Mucosa of gallbladder (tissue), 1 donor: ENCODE data around the gene UGT2B11. TPM values are rescaled to one million over a fixed set of nuclear protein-coding genes. Genes with fewer than 3 reads are reported as not detected.
"Not testable (repeated sequence)": the region's sequence is repeated elsewhere in the genome, so short reads cannot be mapped to it uniquely, and the experiment has no call there.

Experiments used
- DNase-seq: peaks from one replicate; pipeline ENCODE4 v3.0.0-alpha.2; 2020; ENCODE audit warnings: low spot score
- total RNA-seq: library from RNA; stranded (reverse); gene quantifications from one replicate; pipeline ENCODE4 v1.2.1, GENCODE V29; 2021
- donor health status: DM: no; HTN: no; CAD: no.

The UGT2B11 gene
- total RNA-seq, 1 donor from 2014 or later = 26.2 TPM

DNA sequence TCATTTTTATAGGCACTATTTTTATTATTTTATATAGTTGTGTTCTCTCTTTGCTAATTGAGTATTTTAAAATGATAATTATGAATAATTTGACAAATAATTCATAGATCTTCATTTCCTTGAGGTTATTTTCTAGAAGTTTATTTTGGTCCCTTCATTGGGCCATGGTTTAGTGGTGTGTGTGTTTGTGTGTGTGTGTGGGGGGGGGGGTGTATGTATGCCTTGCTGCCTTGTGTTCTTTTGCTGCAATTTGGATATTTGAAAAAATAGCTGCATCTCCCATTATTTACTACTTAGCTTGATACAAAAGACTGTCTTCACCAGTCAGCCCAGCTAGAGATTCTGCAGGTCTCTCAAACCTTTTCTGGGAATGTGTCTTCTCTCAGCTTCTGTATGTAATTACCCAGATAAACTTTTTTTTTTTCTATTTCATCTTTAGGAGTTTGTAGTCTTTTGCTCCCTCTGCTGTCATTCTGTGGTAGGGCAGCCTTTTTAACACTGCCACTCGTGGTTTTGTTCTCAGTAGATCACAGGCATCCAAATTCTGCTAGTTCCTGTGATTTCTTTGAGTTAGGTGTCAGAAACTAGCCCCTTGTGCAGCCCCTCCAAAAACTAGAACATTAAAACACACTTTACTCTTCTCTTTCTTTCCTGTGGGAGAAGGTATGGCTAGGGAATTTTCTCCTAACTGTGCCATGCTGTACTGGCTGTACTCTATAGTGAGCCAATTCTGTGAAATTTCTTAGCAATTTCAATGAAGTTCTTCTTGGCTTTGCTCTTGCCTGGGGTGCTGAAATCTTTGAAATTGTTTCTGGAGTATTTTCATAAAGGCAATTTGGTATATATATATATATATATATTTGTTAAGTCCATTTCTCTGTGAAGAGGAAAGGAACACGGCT lies 44.1 kb downstream of the UGT2B11 start:
- DNase-seq = peak; percentile 67

DNA sequence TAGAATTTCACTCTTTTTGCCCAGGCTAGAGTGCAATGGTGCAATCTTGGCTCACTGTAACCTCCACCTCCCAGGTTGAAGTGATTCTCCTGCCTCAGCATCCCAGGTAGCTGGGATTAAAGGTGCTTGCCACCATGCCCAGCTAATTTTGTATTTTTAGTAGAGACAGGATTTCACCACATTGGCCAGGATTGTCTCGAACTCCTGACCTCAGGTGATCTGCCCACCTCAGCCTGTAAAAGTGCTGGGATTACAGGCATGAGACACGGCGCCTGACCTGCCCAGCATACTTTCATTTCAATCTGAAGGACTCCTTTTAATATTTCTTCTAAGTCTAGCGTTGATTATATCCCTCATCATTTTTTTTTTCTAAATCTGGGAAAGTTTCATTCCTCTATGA lies 45.4 kb downstream of the UGT2B11 start:
- DNase-seq = not testable (repeated sequence)

DNA sequence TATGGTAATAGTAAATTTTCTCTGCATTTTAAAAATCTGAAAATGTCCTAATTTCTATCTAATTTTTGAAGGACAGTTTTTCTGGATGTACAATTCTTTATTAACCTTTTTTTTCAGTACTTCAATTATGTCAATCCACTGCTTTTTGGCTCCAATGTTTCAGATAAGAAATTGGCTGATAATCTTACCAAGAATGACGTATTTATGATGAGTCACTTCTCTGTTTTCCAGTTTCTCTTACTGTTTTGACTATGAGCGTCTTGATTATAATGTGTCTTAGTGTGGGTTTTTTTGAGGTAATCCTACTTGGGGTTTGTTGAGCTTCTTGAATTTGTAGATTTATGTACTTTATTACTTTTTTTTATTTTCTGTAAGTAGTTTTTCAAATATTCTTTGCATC lies 47.2 kb downstream of the UGT2B11 start:
- no peak for DNase-seq

DNA sequence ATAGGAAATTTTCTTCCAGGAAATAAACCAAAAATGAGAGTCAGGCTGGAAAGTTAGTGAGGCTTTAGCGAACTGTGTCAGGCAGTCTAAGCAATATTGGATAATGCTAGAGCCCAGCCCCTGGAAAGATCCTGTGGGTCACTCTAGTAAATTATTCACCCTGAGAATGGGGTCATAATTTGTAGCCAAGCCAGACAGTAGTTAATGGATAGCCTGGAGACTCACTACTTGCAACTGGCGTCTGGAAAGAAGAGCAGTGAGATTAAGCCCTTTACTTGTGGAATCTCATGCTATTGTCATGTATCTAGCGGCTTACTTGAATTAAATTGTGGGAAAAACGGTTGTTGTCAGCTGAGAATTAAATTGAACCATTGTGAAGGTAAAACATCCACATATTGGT lies 48.2 kb downstream of the UGT2B11 start:
- peak; percentile 61 for DNase-seq

DNA sequence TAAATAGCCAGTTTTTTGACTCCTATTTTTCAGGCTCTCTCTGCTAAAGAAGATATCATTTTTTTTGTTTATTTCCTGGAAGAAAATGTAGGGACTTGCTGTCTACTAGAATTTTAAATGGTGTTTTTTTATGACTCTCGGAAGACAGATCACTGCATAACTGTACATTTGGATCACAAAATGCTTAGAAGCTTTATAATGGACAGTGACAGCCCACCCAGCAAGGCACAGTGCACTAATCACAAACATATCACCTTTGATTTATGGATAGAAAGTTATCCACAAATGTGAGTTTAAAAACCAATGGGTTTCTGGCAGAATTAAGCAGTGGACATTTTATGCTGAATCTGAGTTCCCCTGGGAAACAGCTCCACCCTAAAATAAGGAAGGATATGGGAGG lies 48.8 kb downstream of the UGT2B11 start:
- not testable (repeated sequence) for DNase-seq

DNA sequence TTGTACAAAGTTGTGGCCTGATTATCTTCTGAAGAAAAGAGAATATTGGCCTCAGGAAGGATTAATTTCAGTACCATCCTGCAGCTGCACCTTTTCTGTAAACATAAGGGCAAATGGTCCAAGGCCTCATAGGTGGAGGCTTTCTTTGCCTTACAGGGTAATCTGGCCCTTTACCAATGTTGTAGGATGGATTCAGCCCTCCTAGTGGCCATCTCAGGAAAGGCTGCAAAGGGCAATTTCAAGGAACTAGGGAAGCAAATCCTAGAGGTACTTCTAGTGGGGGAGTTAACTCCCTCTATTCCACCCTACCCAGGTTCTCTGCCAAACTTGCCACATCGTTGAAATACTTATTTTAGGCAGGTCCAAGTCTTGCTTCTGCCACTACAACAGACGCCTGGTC lies 57.6 kb downstream of the UGT2B11 start:
- no peak for DNase-seq

DNA sequence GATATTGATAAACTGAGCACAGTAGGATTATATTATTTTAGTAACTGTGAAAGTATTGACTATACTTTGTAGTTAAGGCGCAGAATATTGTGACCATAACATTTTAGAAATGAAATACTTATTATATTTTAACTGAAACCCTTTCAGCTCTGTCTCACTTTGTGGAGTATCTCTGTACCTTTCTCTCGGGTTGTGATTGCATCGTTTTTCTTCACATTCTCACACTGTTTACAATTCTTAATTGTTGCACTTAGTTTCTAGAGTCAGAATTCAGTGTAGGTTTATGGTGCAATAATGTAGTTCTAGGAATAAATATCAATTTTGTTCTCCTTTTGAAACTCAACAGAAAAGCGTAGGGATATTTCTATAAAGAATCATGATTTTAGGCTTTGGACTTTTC lies 60.5 kb downstream of the UGT2B11 start:
- no peak for DNase-seq

Other genes with a start within 250 kb of the UGT2B11 start
- gene UGT2B7, start 118.3 kb downstream of the UGT2B11 start, total RNA-seq = 13.9 TPM
- gene UGT2B28, start 65.7 kb upstream of the UGT2B11 start, total RNA-seq = 83.4 TPM